GM23338 (cell line): Measurements from ENCODE around the gene KIF1C. TPM values are rescaled to one million over a fixed set of nuclear protein-coding genes. Genes with fewer than 3 reads are reported as not detected.

Source experiments
- ATAC-seq: fragments of 200-7000 bp; cut with Tn5 transposase; 3 replicates; pipeline ENCODE4 v1.9.1; 2020
- DNase-seq: peaks from one replicate; pipeline ENCODE4 v3.0.0-alpha.2; 2015; ENCODE audit warnings: low spot score
- H2AFZ ChIP-seq: fragments of 200-600 bp; sonication (generic); 2 replicates; pipeline ENCODE4 v1.8.0; 2016; ENCODE audit warnings: antibody characterized with exemption, mild to moderate bottlenecking, moderate library complexity
- H3F3A ChIP-seq: fragments of 200-600 bp; sonication (generic); replicated peaks from 2 replicates; pipeline ENCODE4 v1.8.0; 2017; ENCODE audit warnings: antibody characterized with exemption, mixed run types, low read depth
- H3K27ac ChIP-seq: fragments of 200-600 bp; sonication (generic); 2 replicates; pipeline ENCODE4 v1.6.1; 2016; ENCODE audit warnings: low read depth
- H3K27me3 ChIP-seq: fragments of 200-600 bp; sonication (generic); 2 replicates; pipeline ENCODE4 v1.8.0; 2016; ENCODE audit warnings: mild to moderate bottlenecking, mixed run types, moderate library complexity; ENCODE audit not compliant: insufficient read depth
- H3K36me3 ChIP-seq: fragments of 200-600 bp; sonication (generic); 2 replicates; pipeline ENCODE4 v1.8.0; 2016; ENCODE audit warnings: mild to moderate bottlenecking; ENCODE audit not compliant: insufficient read depth
- H3K4me1 ChIP-seq: fragments of 200-600 bp; sonication (generic); 2 replicates; pipeline ENCODE4 v1.8.0; 2016; ENCODE audit warnings: mild to moderate bottlenecking, moderate library complexity; ENCODE audit not compliant: insufficient read depth
- H3K4me2 ChIP-seq: fragments of 200-600 bp; sonication (generic); 2 replicates; pipeline ENCODE4 v1.7.1; 2017; ENCODE audit warnings: mixed run types
- H3K4me3 ChIP-seq: fragments of 200-600 bp; sonication (generic); 2 replicates; pipeline ENCODE4 v1.6.1; 2016; ENCODE audit warnings: mixed run types
- H3K79me2 ChIP-seq: fragments of 200-600 bp; sonication (generic); replicated peaks from 2 replicates; pipeline ENCODE4 v1.8.0; 2017; ENCODE audit warnings: mild to moderate bottlenecking; ENCODE audit not compliant: insufficient read depth
- H3K9me2 ChIP-seq: fragments of 200-600 bp; sonication (generic); 2 replicates; pipeline ENCODE4 v1.8.0; 2017; ENCODE audit not compliant: insufficient read depth
- H4K20me1 ChIP-seq: fragments of 200-600 bp; sonication (generic); replicated peaks from 2 replicates; pipeline ENCODE4 v1.8.0; 2017; ENCODE audit warnings: mild to moderate bottlenecking; ENCODE audit not compliant: insufficient read depth
- H3K27ac Mint-ChIP-seq: 2 replicates; pipeline ENCODE4 v1.8.0; 2020; ENCODE audit warnings: inconsistent platforms, mild to moderate bottlenecking, moderate library complexity, mixed read lengths
- H3K27me3 Mint-ChIP-seq: 3 replicates; pipeline ENCODE4 v1.8.0; 2022; ENCODE audit warnings: low read depth, mild to moderate bottlenecking, moderate library complexity, mixed read lengths, inconsistent platforms; ENCODE audit not compliant: insufficient read depth, poor library complexity
- H3K36me3 Mint-ChIP-seq: 3 replicates; pipeline ENCODE4 v1.8.0; 2021; ENCODE audit warnings: low read depth, mild to moderate bottlenecking, inconsistent platforms, moderate library complexity, mixed read lengths
- H3K4me1 Mint-ChIP-seq: 3 replicates; pipeline ENCODE4 v1.8.0; 2020; ENCODE audit warnings: mild to moderate bottlenecking, inconsistent platforms, mixed read lengths
- H3K4me3 Mint-ChIP-seq: 3 replicates; pipeline ENCODE4 v1.8.0; 2021; ENCODE audit warnings: moderate library complexity, mild to moderate bottlenecking, inconsistent platforms, mixed read lengths
- H3K9me3 Mint-ChIP-seq: 3 replicates; pipeline ENCODE4 v1.8.0; 2020; ENCODE audit warnings: moderate library complexity, mild to moderate bottlenecking, inconsistent platforms, mixed read lengths
- CREB1 ChIP-seq: fragments of 250-450 bp; sonication (Bioruptor Pico); IDR thresholded peaks from 2 replicates; pipeline ENCODE4 v1.5.0; 2020; ENCODE audit warnings: low read depth, mild to moderate bottlenecking, moderate library complexity
- CTCF ChIP-seq, 2 experiments: fragments of 200-600 bp in 1 of 2; sonication (generic) in 1 of 2; conservative IDR thresholded peaks; 2 replicates each; pipeline versions ENCODE4 v1.5.1 to v1.6.1; 2016 to 2017; ENCODE audit warnings: antibody characterized with exemption in 2 of 2, low read depth in 2 of 2, mild to moderate bottlenecking in 2 of 2, moderate library complexity in 1 of 2
- EZH2 ChIP-seq: fragments of 200-600 bp; sonication (generic); IDR thresholded peaks from one replicate; pipeline ENCODE4 v1.8.0; 2017; ENCODE audit warnings: antibody characterized with exemption, mild to moderate bottlenecking, low read depth; ENCODE audit not compliant: unreplicated experiment
- EZH2phosphoT487 ChIP-seq: fragments of 200-600 bp; sonication (generic); IDR thresholded peaks from one replicate; pipeline ENCODE4 v1.8.1; 2018; ENCODE audit warnings: antibody characterized with exemption; ENCODE audit not compliant: unreplicated experiment
- NANOG ChIP-seq: IDR thresholded peaks from 2 replicates; pipeline ENCODE4 v1.6.1; 2016; ENCODE audit warnings: antibody characterized with exemption, borderline replicate concordance
- POLR2AphosphoS5 ChIP-seq: IDR thresholded peaks from 2 replicates; pipeline ENCODE4 v1.6.1; 2016; ENCODE audit warnings: antibody characterized with exemption, low read depth
- REST ChIP-seq: IDR thresholded peaks from one replicate; pipeline ENCODE4 v1.6.1; 2018; ENCODE audit warnings: antibody characterized with exemption; ENCODE audit not compliant: unreplicated experiment
- STAT1 ChIP-seq: IDR thresholded peaks from one replicate; pipeline ENCODE4 v1.6.1; 2016; ENCODE audit warnings: antibody characterized with exemption; ENCODE audit not compliant: unreplicated experiment
- ZNF114 ChIP-seq: fragments of 250-450 bp; sonication (Bioruptor Pico); IDR thresholded peaks from 2 replicates; pipeline ENCODE4 v1.5.0; 2020; ENCODE audit warnings: mild to moderate bottlenecking, moderate library complexity
- ZNF331 ChIP-seq: fragments of 250-450 bp; sonication (Bioruptor Pico); IDR thresholded peaks from 2 replicates; pipeline ENCODE4 v1.5.0; 2020; ENCODE audit warnings: low read depth, mild to moderate bottlenecking, moderate library complexity
- polyA plus RNA-seq: library from polyadenylated mRNA; unstranded; fragments of >200 nt; fragmentation: Nextera tagmentation; extraction: Ambion mirVana; gene quantifications from 2 replicates; pipeline ENCODE4 v1.2.1, GENCODE V29; 2016
- total RNA-seq: library from RNA; depleted of rRNA; stranded (reverse); fragments of >200 nt; shearing (Covaris generic); gene quantifications from 2 replicates; pipeline ENCODE4 v1.2.3, GENCODE V29; 2014

Gene KIF1C
- total and polyA plus RNA-seq, 2 experiments from 2014 or later: 13.5 to 61.4 TPM

- Histone ChIP-seq H3K36me3 (peaks cover 9% of the 10 kb centered on the region), H3K4me2 (peak within 1 kb of the TSS; percentile 96), H3K4me3 (peak within 1 kb of the TSS; percentile 96), H3K27ac (peak within 1 kb of the TSS; percentile 96), H3K79me2 (peaks cover 25% of the 10 kb centered on the region), H3K9me2 (no peaks in the 10 kb centered on the region), H3K27me3 (no peaks in the 10 kb centered on the region), H3K4me1 (peaks cover 27% of the 10 kb centered on the region), H3F3A (peaks cover 16% of the 10 kb centered on the region), H2AFZ (peak within 1 kb of the TSS; percentile 5; the same call in 1 of the 2 replicates), H4K20me1 (peaks cover 10% of the 10 kb centered on the region)
- DNase-seq: peak; percentile 60
- peak within 1 kb of the TSS; percentile 88 for H3K4me3 Mint-ChIP-seq
- no peaks in the 10 kb centered on the region; the same call in 2 of the 3 replicates for H3K9me3 Mint-ChIP-seq
- peak; percentile 2 for ATAC-seq
- peaks cover 33% of the 10 kb centered on the region for H3K4me1 Mint-ChIP-seq
- TF ChIP-seq NANOG (no peak), REST (no peak), CTCF (conservative IDR thresholded peaks at IDR 0.05; ENCODE audit: low read depth in 2 of 2) (no peak), ZNF114 (CRISPR knock-in tag) (no peak), EZH2 (no peak), POLR2AphosphoS5 (peak; percentile 19; the same call in 1 of the 2 replicates), EZH2phosphoT487 (no peak), STAT1 (no peak)
- peaks cover 21% of the 10 kb centered on the region for H3K27me3 Mint-ChIP-seq
- H3K36me3 Mint-ChIP-seq: peaks cover 23% of the 10 kb centered on the region
- peak within 1 kb of the TSS; percentile 95 for H3K27ac Mint-ChIP-seq
Measured at GRCh38 chr17:4950746-4951204, 47.0 kb upstream of the KIF1C start, which contains the start of gene ENO3. Gene ENO3 (plus strand): TSS chr17:4951119. CDS start chr17:4951830, 711 bp downstream.

- H3K4me1 ChIP-seq: peaks cover 21% of the 10 kb centered on the region
- Mint-ChIP-seq H3K27ac (no peak overlapping the region), H3K36me3 (peaks cover 19% of the 10 kb centered on the region), H3K4me1 (peaks cover 30% of the 10 kb centered on the region), H3K27me3 (peaks cover 18% of the 10 kb centered on the region), H3K9me3 (peaks cover 4% of the 10 kb centered on the region; the same call in 2 of the 3 replicates), H3K4me3 (peak overlapping the region; percentile 88)
- peaks cover 18% of the 10 kb centered on the region for H3K79me2 ChIP-seq
- peaks cover 9% of the 10 kb centered on the region for H3F3A ChIP-seq
- H3K36me3 ChIP-seq: peaks cover 4% of the 10 kb centered on the region; the same call in 1 of the 2 replicates
- H2AFZ ChIP-seq: no peak overlapping the region
- DNase-seq (no peak), ATAC-seq (no peak)
- no peaks in the 10 kb centered on the region for H3K27me3 ChIP-seq
- peak overlapping the region; percentile 96 for H3K4me2 ChIP-seq
- H3K27ac ChIP-seq: peak overlapping the region; percentile 96; the same call in 1 of the 2 replicates
- peaks cover 5% of the 10 kb centered on the region for H4K20me1 ChIP-seq
- H3K9me2 ChIP-seq: no peaks in the 10 kb centered on the region
- H3K4me3 ChIP-seq: peak overlapping the region; percentile 96
- TF ChIP-seq ZNF331 (CRISPR knock-in tag) (no peak), CTCF (conservative IDR thresholded peaks at IDR 0.05; ENCODE audit: low read depth in 2 of 2) (no peak), CREB1 (CRISPR knock-in tag) (no peak)
Measured at GRCh38 chr17:4951486-4951885, 46.3 kb upstream of the KIF1C start.
